PC-3 (cell line): ENCODE data around the gene REV1.

Experiments used
- EZH2 ChIP-seq: fragments of 300-600 bp; sonication (generic); IDR thresholded peaks from one replicate; pipeline ENCODE4 v1.6.1; 2017; ENCODE audit warnings: antibody characterized with exemption, mild to moderate bottlenecking, low read length; ENCODE audit not compliant: unreplicated experiment
- EZH2phosphoT487 ChIP-seq: fragments of 300-600 bp; sonication (generic); IDR thresholded peaks from 2 replicates; pipeline ENCODE4 v1.6.1; 2018; ENCODE audit warnings: mild to moderate bottlenecking, antibody characterized with exemption, low read length, borderline replicate concordance
- TF ChIP-seq, protein P1 (sequence below): fragments of 300-600 bp; sonication (generic); conservative IDR thresholded peaks from 2 replicates; pipeline ENCODE4 v1.5.1; 2017; ENCODE audit warnings: antibody characterized with exemption, low read depth, mild to moderate bottlenecking, low read length

DNA sequence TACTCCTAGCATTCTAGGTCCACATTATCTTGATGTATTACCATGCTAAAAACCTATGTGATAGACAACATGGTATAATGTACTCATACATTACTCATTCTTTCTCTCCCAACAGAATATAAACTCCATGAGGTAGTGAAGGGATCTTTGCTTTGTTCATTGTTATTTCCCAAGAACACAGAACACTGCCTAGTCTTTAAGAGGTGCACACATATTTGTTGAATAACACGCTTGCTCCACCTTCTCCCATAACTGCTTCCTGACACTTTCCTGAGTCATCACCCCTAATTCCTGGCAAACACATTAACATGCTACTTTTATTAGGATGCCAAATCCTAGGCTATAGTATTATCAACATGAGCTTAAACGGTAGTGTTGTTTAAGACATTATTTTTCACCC, 41.3 kb downstream of the REV1 start:
- TF ChIP-seq, protein P1, sequence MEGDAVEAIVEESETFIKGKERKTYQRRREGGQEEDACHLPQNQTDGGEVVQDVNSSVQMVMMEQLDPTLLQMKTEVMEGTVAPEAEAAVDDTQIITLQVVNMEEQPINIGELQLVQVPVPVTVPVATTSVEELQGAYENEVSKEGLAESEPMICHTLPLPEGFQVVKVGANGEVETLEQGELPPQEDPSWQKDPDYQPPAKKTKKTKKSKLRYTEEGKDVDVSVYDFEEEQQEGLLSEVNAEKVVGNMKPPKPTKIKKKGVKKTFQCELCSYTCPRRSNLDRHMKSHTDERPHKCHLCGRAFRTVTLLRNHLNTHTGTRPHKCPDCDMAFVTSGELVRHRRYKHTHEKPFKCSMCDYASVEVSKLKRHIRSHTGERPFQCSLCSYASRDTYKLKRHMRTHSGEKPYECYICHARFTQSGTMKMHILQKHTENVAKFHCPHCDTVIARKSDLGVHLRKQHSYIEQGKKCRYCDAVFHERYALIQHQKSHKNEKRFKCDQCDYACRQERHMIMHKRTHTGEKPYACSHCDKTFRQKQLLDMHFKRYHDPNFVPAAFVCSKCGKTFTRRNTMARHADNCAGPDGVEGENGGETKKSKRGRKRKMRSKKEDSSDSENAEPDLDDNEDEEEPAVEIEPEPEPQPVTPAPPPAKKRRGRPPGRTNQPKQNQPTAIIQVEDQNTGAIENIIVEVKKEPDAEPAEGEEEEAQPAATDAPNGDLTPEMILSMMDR, result no peak
- TF ChIP-seq EZH2 (no peak), EZH2phosphoT487 (no peak)
